ENCODE results near the gene ZFP90. TPM values are rescaled to one million over a fixed set of nuclear protein-coding genes. Genes with fewer than 3 reads are reported as not detected.

The ZFP90 gene
- total RNA-seq, 4 donors from 2014 or later: 21.3 to 38.2 (median 27.3) TPM

DNA sequence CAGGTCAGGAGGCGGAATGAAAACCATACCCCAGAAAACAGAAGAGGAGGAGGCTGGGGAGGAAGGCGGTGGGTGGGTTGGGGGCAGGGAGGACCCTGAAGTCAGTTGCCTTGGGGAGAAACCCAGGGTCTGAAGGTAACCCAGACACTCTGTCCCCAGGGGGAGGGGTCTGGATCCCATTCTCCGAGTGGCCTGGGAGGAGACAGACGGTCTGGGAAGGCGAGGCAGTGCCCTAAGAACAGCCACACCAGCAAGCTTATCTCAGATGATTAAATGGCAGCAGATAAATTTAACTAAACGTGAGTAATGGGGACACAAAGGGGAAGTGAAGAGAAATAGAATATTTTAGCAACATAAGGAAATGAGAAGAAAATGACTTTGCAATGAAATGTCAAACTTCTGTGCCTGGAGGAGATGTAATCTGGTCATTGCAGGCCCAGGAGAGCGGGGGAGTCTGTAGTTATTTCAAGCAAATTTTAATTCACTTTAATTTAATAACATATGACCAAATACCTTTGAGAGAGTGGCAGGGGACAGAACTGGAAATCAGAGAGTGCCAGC, 21.4 kb upstream of the ZFP90 start:
- no peak for TF ChIP-seq POLR2AphosphoS5 (IDR thresholded peaks at IDR 0.05)
- no peak for TF ChIP-seq EP300 (IDR thresholded peaks at IDR 0.05)
- TF ChIP-seq POLR2A (IDR thresholded peaks at IDR 0.05): no peak
- TF ChIP-seq, protein P1, sequence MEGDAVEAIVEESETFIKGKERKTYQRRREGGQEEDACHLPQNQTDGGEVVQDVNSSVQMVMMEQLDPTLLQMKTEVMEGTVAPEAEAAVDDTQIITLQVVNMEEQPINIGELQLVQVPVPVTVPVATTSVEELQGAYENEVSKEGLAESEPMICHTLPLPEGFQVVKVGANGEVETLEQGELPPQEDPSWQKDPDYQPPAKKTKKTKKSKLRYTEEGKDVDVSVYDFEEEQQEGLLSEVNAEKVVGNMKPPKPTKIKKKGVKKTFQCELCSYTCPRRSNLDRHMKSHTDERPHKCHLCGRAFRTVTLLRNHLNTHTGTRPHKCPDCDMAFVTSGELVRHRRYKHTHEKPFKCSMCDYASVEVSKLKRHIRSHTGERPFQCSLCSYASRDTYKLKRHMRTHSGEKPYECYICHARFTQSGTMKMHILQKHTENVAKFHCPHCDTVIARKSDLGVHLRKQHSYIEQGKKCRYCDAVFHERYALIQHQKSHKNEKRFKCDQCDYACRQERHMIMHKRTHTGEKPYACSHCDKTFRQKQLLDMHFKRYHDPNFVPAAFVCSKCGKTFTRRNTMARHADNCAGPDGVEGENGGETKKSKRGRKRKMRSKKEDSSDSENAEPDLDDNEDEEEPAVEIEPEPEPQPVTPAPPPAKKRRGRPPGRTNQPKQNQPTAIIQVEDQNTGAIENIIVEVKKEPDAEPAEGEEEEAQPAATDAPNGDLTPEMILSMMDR (IDR thresholded peaks at IDR 0.05): no peak
- Histone ChIP-seq H3K36me3 (no peaks in the 10 kb centered on the region), H3K9me3 (no peaks in the 10 kb centered on the region), H3K4me1 (peaks cover 0 to 10% (median 4%) of the 10 kb centered on the region in 3 donors), H3K27ac (no peak overlapping the region), H3K4me3 (no peak overlapping the region), H3K27me3 (no peaks in the 10 kb centered on the region)
- ATAC-seq: no peak
- 46 to 72% methylated on average over 2 to 7 of the region's 7 CpGs for WGBS, 2 donors (ENCODE audit: low coverage in 1 of 2)

DNA sequence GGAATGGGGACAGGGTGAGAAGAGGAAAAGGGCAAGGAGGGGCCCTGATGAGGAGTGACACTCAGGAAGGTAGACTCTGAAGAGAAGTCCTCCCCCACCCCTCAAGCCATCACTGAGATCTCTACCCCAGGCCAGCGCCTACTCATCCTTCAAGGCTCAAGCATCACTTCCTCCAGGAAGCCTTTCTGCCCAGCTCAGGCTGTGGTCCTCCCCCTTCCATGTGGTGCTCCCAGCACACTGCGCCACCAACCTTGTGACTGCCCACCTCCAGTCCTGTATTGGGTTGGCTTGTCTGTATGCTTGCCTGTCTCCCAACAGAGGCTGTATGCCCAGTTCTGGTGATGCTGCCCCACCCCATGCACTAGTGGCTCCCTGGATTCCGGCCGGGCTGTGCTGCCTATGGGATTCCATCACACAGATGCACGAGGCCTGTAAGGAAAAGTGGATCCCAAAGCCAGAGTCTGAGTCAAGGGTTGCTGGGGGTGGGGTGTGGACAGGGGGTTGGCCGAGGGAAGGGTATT, 19.8 kb upstream of the ZFP90 start:
- no peak for ATAC-seq
- Histone ChIP-seq H3K27me3 (peaks cover 6% of the 10 kb centered on the region), H3K4me1 (peaks cover 0 to 10% (median 4%) of the 10 kb centered on the region in 3 donors), H3K9me3 (no peaks in the 10 kb centered on the region), H3K27ac (no peak overlapping the region), H3K4me3 (no peak overlapping the region), H3K36me3 (no peaks in the 10 kb centered on the region)
- TF ChIP-seq POLR2AphosphoS5 (IDR thresholded peaks at IDR 0.05) (no peak), EP300 (IDR thresholded peaks at IDR 0.05) (no peak), POLR2A (IDR thresholded peaks at IDR 0.05) (no peak)
- TF ChIP-seq, protein P1 (IDR thresholded peaks at IDR 0.05): no peak
- 100% methylated on average over 1 of the region's 6 CpGs; no CpG with 5 or more reads in 1 of the 2 donors for WGBS, 2 donors (ENCODE audit: low coverage in 1 of 2)

DNA sequence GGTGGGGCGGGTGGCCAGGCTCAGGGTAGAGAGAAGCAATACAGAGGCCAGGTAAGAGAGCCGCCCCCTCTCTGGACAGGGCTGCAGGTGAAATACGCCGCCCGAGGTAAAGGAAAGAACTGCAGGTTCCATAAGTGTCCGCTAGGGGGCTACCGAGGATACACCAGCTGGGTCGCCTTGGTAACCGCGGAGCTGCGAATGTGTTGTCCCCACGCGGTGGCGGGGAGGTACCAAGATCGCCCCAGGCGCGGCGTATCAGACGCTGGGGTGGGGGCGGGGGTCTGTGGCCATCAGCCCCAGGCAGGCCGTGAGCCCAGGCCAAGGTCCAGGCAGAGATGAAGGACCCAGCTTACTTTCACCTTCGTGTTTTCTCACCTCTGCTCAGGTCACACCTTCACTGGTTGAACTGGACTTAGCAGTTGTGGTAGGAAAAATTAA, 18.4 kb upstream of the ZFP90 start:
- Histone ChIP-seq H3K27me3 (peaks cover 10% of the 10 kb centered on the region), H3K36me3 (no peaks in the 10 kb centered on the region), H3K9me3 (no peaks in the 10 kb centered on the region), H3K4me3 (peak overlapping the region in 1 of 2 donors; percentile 32), H3K4me1 (peaks cover 0 to 10% (median 4%) of the 10 kb centered on the region in 3 donors), H3K27ac (no peak overlapping the region)
- ATAC-seq: peak; percentile 88
- WGBS, 2 donors (ENCODE audit: low coverage in 1 of 2): 0 to 3% methylated on average over 1 to 7 of the region's 22 CpGs
- TF ChIP-seq POLR2AphosphoS5 (IDR thresholded peaks at IDR 0.05) (no peak), EP300 (IDR thresholded peaks at IDR 0.05) (no peak), POLR2A (IDR thresholded peaks at IDR 0.05) (no peak)
- TF ChIP-seq, protein P1 (IDR thresholded peaks at IDR 0.05): peak; percentile 85 to 97 (median 94)

DNA sequence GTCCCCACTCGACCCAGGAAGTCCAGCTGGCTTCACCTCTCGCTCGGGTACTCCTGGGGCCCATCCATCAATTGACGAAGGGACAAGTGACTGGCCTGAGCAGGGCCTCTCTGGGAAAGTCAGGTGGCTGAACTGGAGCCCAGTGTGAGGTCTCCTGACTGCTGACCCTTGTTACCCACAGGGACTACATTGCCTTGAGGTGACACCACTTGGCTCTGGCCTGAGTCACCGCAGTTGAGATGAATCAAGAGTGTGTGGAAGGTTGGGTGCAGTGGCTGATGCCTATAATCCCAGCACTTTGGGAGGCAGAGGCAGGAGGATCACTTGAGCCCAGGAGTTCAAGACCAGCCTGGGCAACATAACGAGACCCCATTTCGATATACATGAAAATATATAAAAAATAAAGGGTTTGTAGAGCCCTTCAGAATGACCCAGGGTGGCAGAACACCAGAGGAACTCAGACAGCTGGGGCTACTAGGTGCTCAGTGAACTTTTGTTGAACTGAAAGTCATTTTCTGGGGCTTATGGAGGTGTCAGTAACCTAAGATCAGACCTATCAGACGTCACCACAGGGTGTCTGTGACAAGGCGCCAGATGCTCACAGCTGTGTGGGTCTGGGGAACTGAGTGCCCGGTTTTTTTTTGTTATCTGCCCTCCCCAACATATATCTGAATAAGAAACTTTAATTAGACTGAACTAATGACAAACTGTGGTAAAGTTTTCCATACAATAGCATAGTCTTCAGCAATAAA, 14.8 kb upstream of the ZFP90 start:
- H3K36me3 ChIP-seq: no peaks in the 10 kb centered on the region
- peaks cover 13% of the 10 kb centered on the region for H3K27me3 ChIP-seq
- H3K4me3 ChIP-seq: no peak overlapping the region
- no peak overlapping the region for H3K27ac ChIP-seq
- H3K9me3 ChIP-seq: no peaks in the 10 kb centered on the region
- no peak for ATAC-seq
- H3K4me1 ChIP-seq: peaks cover 0 to 16% (median 7%) of the 10 kb centered on the region in 3 donors
- no peak for TF ChIP-seq POLR2A (IDR thresholded peaks at IDR 0.05)
- no peak for TF ChIP-seq EP300 (IDR thresholded peaks at IDR 0.05)
- TF ChIP-seq, protein P1 (IDR thresholded peaks at IDR 0.05): no peak
- no peak for TF ChIP-seq POLR2AphosphoS5 (IDR thresholded peaks at IDR 0.05)
- 39 to 64% methylated on average over 4 to 5 of the region's 10 CpGs for WGBS, 2 donors (ENCODE audit: low coverage in 1 of 2)

Measured in gastroesophageal sphincter (tissue), 4 donors.